Upper lobe of left lung (tissue), 4 donors: ENCODE results near the gene RGP1.

Experiments
- CTCF ChIP-seq, 6 experiments: fragments of 450-650 bp in 4 of 6; fragments of 200-600 bp in 2 of 6; sonication (generic) in 2 of 6; IDR thresholded peaks; one replicate each; pipeline ENCODE4 v1.5.1; 2016 to 2019; ENCODE audit warnings: antibody characterized with exemption in 6 of 6
- EP300 ChIP-seq, 4 donors: sonication (generic); formaldehyde crosslinking; IDR thresholded peaks; one replicate each; pipeline ENCODE4 v1.5.1; 2017; ENCODE audit warnings: antibody characterized with exemption in 4 of 4, control low read depth in 2 of 4
- POLR2A ChIP-seq, 4 donors: fragments of 450-650 bp; IDR thresholded peaks; one replicate each; pipeline ENCODE4 v1.5.1; 2016 to 2017; ENCODE audit warnings: antibody characterized with exemption in 4 of 4, mild to moderate bottlenecking in 2 of 4
- POLR2AphosphoS5 ChIP-seq, 2 donors: sonication (generic); formaldehyde crosslinking; IDR thresholded peaks; one replicate each; pipeline ENCODE4 v1.5.1; 2017; ENCODE audit warnings: antibody characterized with exemption in 2 of 2

GRCh38 chr9:35714579-35715252 lies 34.4 kb upstream of the RGP1 start:
- TF ChIP-seq CTCF (IDR thresholded peaks at IDR 0.05) (no peak), POLR2A (IDR thresholded peaks at IDR 0.05) (no peak), EP300 (IDR thresholded peaks at IDR 0.05) (no peak), POLR2AphosphoS5 (IDR thresholded peaks at IDR 0.05) (no peak)
